ENCODE results near the gene DIAPH3.

DIAPH3 gene

GRCh38 chr13:59677430-59677829 lies 486.3 kb downstream of the DIAPH3 start:
- TF ChIP-seq CTCF (IDR thresholded peaks at IDR 0.05; ENCODE audit: low read depth, low read length), result no peak
- no peak for TF ChIP-seq EZH2phosphoT487 (IDR thresholded peaks at IDR 0.05; ENCODE audit: low read depth)
- H3K27ac ChIP-seq (ENCODE audit: low read length), result no peak overlapping the region
- no peak overlapping the region for H3K4me2 ChIP-seq (ENCODE audit: low read length)
- H3K4me1 ChIP-seq (ENCODE audit: low read length), result peaks cover 10% of the 10 kb centered on the region
- no peak overlapping the region for H2AFZ ChIP-seq (ENCODE audit: low read depth, low read length)
- no peaks in the 10 kb centered on the region for H3K79me2 ChIP-seq (ENCODE audit: low read length)
- no peak overlapping the region for H3K4me3 ChIP-seq (ENCODE audit: low read length)
- H3K9me3 ChIP-seq (ENCODE audit: insufficient read depth, low read length), result no peaks in the 10 kb centered on the region
- no peaks in the 10 kb centered on the region for H4K20me1 ChIP-seq (ENCODE audit: insufficient read depth, low read length)
- no peaks in the 10 kb centered on the region for H3K36me3 ChIP-seq (replicated peaks; ENCODE audit: low read depth, low read length)
- no peaks in the 10 kb centered on the region for H3K27me3 ChIP-seq (ENCODE audit: low read depth, low read length)
- no peak overlapping the region for H3K9ac ChIP-seq (ENCODE audit: low read length)

GRCh38 chr13:59674616-59675015 lies 489.1 kb downstream of the DIAPH3 start:
- peaks cover 10% of the 10 kb centered on the region for H3K4me1 ChIP-seq (ENCODE audit: low read length)
- H2AFZ ChIP-seq (ENCODE audit: low read depth, low read length), result no peak overlapping the region
- H3K9me3 ChIP-seq (ENCODE audit: insufficient read depth, low read length), result no peaks in the 10 kb centered on the region
- no peaks in the 10 kb centered on the region for H3K79me2 ChIP-seq (ENCODE audit: low read length)
- no peaks in the 10 kb centered on the region for H4K20me1 ChIP-seq (ENCODE audit: insufficient read depth, low read length)
- no peak overlapping the region for H3K9ac ChIP-seq (ENCODE audit: low read length)
- TF ChIP-seq CTCF (IDR thresholded peaks at IDR 0.05; ENCODE audit: low read depth, low read length) (no peak), EZH2phosphoT487 (IDR thresholded peaks at IDR 0.05; ENCODE audit: low read depth) (no peak)
- no peaks in the 10 kb centered on the region for H3K27me3 ChIP-seq (ENCODE audit: low read depth, low read length)
- H3K4me2 ChIP-seq (ENCODE audit: low read length), result no peak overlapping the region
- no peaks in the 10 kb centered on the region for H3K36me3 ChIP-seq (replicated peaks; ENCODE audit: low read depth, low read length)
- H3K27ac ChIP-seq (ENCODE audit: low read length), result no peak overlapping the region
- no peak overlapping the region for H3K4me3 ChIP-seq (ENCODE audit: low read length)

GRCh38 chr13:59673286-59673685 lies 490.4 kb downstream of the DIAPH3 start:
- Histone ChIP-seq H3K36me3 (replicated peaks; ENCODE audit: low read depth, low read length) (no peaks in the 10 kb centered on the region), H3K79me2 (ENCODE audit: low read length) (no peaks in the 10 kb centered on the region), H4K20me1 (ENCODE audit: insufficient read depth, low read length) (no peaks in the 10 kb centered on the region), H3K9ac (ENCODE audit: low read length) (no peak overlapping the region), H3K9me3 (ENCODE audit: insufficient read depth, low read length) (no peaks in the 10 kb centered on the region), H3K4me1 (ENCODE audit: low read length) (peaks cover 10% of the 10 kb centered on the region), H3K27ac (ENCODE audit: low read length) (no peak overlapping the region), H3K4me3 (ENCODE audit: low read length) (no peak overlapping the region), H2AFZ (ENCODE audit: low read depth, low read length) (no peak overlapping the region), H3K4me2 (ENCODE audit: low read length) (no peak overlapping the region), H3K27me3 (ENCODE audit: low read depth, low read length) (no peaks in the 10 kb centered on the region)
- TF ChIP-seq EZH2phosphoT487 (IDR thresholded peaks at IDR 0.05; ENCODE audit: low read depth), result no peak
- TF ChIP-seq CTCF (IDR thresholded peaks at IDR 0.05; ENCODE audit: low read depth, low read length), result no peak

- H3K4me2 ChIP-seq (ENCODE audit: low read length), result no peak overlapping the region
- no peak overlapping the region for H3K27ac ChIP-seq (ENCODE audit: low read length)
- TF ChIP-seq EZH2phosphoT487 (IDR thresholded peaks at IDR 0.05; ENCODE audit: low read depth) (no peak), CTCF (IDR thresholded peaks at IDR 0.05; ENCODE audit: low read depth, low read length) (no peak)
- no peaks in the 10 kb centered on the region for H4K20me1 ChIP-seq (ENCODE audit: insufficient read depth, low read length)
- peaks cover 6% of the 10 kb centered on the region for H3K4me1 ChIP-seq (ENCODE audit: low read length)
- no peaks in the 10 kb centered on the region for H3K27me3 ChIP-seq (ENCODE audit: low read depth, low read length)
- no peak overlapping the region for H3K4me3 ChIP-seq (ENCODE audit: low read length)
- H2AFZ ChIP-seq (ENCODE audit: low read depth, low read length), result no peak overlapping the region
- H3K79me2 ChIP-seq (ENCODE audit: low read length), result no peaks in the 10 kb centered on the region
- no peak overlapping the region for H3K9ac ChIP-seq (ENCODE audit: low read length)
- H3K36me3 ChIP-seq (replicated peaks; ENCODE audit: low read depth, low read length), result peaks cover 2% of the 10 kb centered on the region
- H3K9me3 ChIP-seq (ENCODE audit: insufficient read depth, low read length), result no peaks in the 10 kb centered on the region
Observed at GRCh38 chr13:59672445-59672844, 491.3 kb downstream of the DIAPH3 start.

All from OCI-LY3 (cell line).